ENCODE measurements around the gene ALS2CL. TPM values are rescaled to one million over a fixed set of nuclear protein-coding genes. Genes with fewer than 3 reads are reported as not detected.

The ALS2CL gene
- total RNA-seq, 1 experiment from 2014 or later: 4.9 TPM

DNA sequence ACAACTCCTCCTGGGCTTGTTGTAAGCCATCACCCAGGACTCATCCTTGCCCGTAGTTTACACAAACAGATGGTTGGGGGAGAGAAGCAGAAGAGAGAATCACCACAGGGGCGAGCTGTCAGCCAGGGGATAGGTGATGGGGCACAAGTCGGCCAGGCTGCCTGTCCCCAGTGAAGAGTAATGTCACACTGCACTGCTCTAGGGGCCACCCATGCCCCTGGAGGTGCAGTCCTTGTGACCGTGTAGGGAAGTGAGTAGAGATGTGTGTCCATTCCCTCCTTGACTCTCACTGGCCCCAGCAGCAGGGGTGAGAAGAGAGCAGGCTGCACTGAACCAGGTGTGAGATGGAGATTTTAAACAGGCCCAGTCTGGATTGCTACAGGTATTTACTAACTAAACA, 41.3 kb upstream of the ALS2CL start:
- Histone ChIP-seq H3K4me2 (ENCODE audit: insufficient read depth, insufficient read length, low read length) (no peak overlapping the region), H3K4me1 (ENCODE audit: insufficient read depth, low read length) (no peaks in the 10 kb centered on the region), H3K23me2 (ENCODE audit: insufficient read length, low read depth, low read length, poor library complexity, severe bottlenecking) (no peaks in the 10 kb centered on the region), H3K79me2 (ENCODE audit: insufficient read depth, low read length) (no peaks in the 10 kb centered on the region), H2BK20ac (ENCODE audit: low read depth, low read length, poor library complexity, severe bottlenecking) (no peak overlapping the region), H4K5ac (ENCODE audit: insufficient read length, low read depth, low read length) (no peak overlapping the region), H2BK15ac (ENCODE audit: low read depth, low read length) (no peak overlapping the region), H2BK12ac (ENCODE audit: insufficient read length, low read depth, low read length) (no peak overlapping the region), H3K9me3 (ENCODE audit: control insufficient read depth, low read depth, low read length) (no peaks in the 10 kb centered on the region), H3K27ac (ENCODE audit: insufficient read length, low read depth, low read length) (no peak overlapping the region), H3K4ac (ENCODE audit: low read depth, low read length) (no peak overlapping the region), H4K20me1 (ENCODE audit: control insufficient read depth, insufficient read depth, insufficient read length) (no peaks in the 10 kb centered on the region), H4K8ac (replicated peaks; ENCODE audit: insufficient read length, low read depth, low read length) (no peak overlapping the region), H2AFZ (ENCODE audit: low read length) (no peak overlapping the region), H3K9ac (ENCODE audit: extremely low read depth, insufficient read length, low read length) (no peak overlapping the region), H3K79me1 (ENCODE audit: insufficient read depth, low read depth, low read length, poor library complexity, severe bottlenecking) (no peaks in the 10 kb centered on the region), H2BK120ac (ENCODE audit: low read depth, low read length, poor library complexity, severe bottlenecking) (no peak overlapping the region), H3K27me3 (ENCODE audit: insufficient read depth, low read length) (no peaks in the 10 kb centered on the region), H4K91ac (ENCODE audit: insufficient read length, low read depth, low read length) (no peak overlapping the region), H3T11ph (ENCODE audit: low read length) (no peak overlapping the region), H3K23ac (ENCODE audit: insufficient read length, low read depth, low read length) (no peak overlapping the region), H2BK5ac (ENCODE audit: insufficient read length, low read length) (no peak overlapping the region), H3K14ac (ENCODE audit: insufficient read depth, low read length) (no peak overlapping the region), H2AK5ac (ENCODE audit: insufficient read length, low read length) (no peak overlapping the region), H3K56ac (ENCODE audit: insufficient read length, low read depth, low read length) (no peak overlapping the region), H3K18ac (ENCODE audit: insufficient read length, low read depth, low read length) (no peak overlapping the region)
- no peaks in the 10 kb centered on the region; a peak in 1 of 7 replicates for H3K36me3 Mint-ChIP-seq (ENCODE audit: insufficient read depth in 1 of 3, low read depth in 3 of 3)
- no peaks in the 10 kb centered on the region for H3K9me3 Mint-ChIP-seq
- H3K4me3 Mint-ChIP-seq: no peak overlapping the region
- no peaks in the 10 kb centered on the region for H3K4me1 Mint-ChIP-seq
- no CpG with 5 or more reads among the region's 4 CpGs for WGBS (ENCODE audit: extremely low coverage, insufficient read length, low lambda C conversion rate)
- H3K27ac Mint-ChIP-seq: peak overlapping the region in 1 of 3 experiments; percentile 36; a peak in 1 of 7 replicates
- TF ChIP-seq, protein P1, sequence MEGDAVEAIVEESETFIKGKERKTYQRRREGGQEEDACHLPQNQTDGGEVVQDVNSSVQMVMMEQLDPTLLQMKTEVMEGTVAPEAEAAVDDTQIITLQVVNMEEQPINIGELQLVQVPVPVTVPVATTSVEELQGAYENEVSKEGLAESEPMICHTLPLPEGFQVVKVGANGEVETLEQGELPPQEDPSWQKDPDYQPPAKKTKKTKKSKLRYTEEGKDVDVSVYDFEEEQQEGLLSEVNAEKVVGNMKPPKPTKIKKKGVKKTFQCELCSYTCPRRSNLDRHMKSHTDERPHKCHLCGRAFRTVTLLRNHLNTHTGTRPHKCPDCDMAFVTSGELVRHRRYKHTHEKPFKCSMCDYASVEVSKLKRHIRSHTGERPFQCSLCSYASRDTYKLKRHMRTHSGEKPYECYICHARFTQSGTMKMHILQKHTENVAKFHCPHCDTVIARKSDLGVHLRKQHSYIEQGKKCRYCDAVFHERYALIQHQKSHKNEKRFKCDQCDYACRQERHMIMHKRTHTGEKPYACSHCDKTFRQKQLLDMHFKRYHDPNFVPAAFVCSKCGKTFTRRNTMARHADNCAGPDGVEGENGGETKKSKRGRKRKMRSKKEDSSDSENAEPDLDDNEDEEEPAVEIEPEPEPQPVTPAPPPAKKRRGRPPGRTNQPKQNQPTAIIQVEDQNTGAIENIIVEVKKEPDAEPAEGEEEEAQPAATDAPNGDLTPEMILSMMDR (conservative IDR thresholded peaks at IDR 0.05): no peak
- peak; percentile 22 for DNase-seq
- H3K27me3 Mint-ChIP-seq (ENCODE audit: low read depth): peaks cover 7% of the 10 kb centered on the region
